Brain microvascular endothelial cell (primary cell): ENCODE results near the gene S1PR2.
A peak's percentile ranks its signal among the peaks of the same experiment; 100 is the strongest.
"Not testable (repeated sequence)": the region's sequence is repeated elsewhere in the genome, so short reads cannot be mapped to it uniquely, and the experiment has no call there.

Experiments used
- DNase-seq: peaks from one replicate; pipeline ENCODE4 v3.0.0-alpha.2; 2020
- H3K27ac ChIP-seq: fragments of 250-450 bp; sonication (Bioruptor Pico); 2 replicates; pipeline ENCODE4 v1.5.1; 2020; ENCODE audit warnings: mild to moderate bottlenecking, moderate library complexity
- H3K27me3 ChIP-seq: fragments of 250-450 bp; sonication (Bioruptor Pico); replicated peaks from 2 replicates; pipeline ENCODE4 v1.5.1; 2020; ENCODE audit warnings: mild to moderate bottlenecking
- H3K36me3 ChIP-seq: fragments of 250-450 bp; sonication (Bioruptor Pico); replicated peaks from 2 replicates; pipeline ENCODE4 v1.5.1; 2020; ENCODE audit warnings: mild to moderate bottlenecking
- H3K4me3 ChIP-seq: 2 replicates; pipeline ENCODE4 v1.5.1; 2011; ENCODE audit warnings: low read depth, mild to moderate bottlenecking, control low read depth, low read length, moderate library complexity
- CTCF ChIP-seq: IDR thresholded peaks from 2 replicates; pipeline ENCODE4 v1.5.1; 2011; ENCODE audit warnings: low read depth, mild to moderate bottlenecking, moderate library complexity, low read length, control low read depth, inconsistent platforms; ENCODE audit errors: missing control alignments
- in situ Hi-C: cut with HindIII; loops from 2 replicates; pipeline ENCODE4 v1.10.0; 2017; ENCODE audit warnings: low sequenced_read_pairs, low pct_ligation_motif_present

The S1PR2 gene

GRCh38 chr19:10207026-10207425 is 24.1 kb downstream of the S1PR2 start:
- Histone ChIP-seq H3K36me3 (no peaks in the 10 kb centered on the region), H3K4me3 (no peak overlapping the region), H3K27me3 (no peaks in the 10 kb centered on the region), H3K27ac (no peak overlapping the region)
- no peak for DNase-seq
- no peak for TF ChIP-seq CTCF
- in situ Hi-C loops = no loop called here

- no peak for TF ChIP-seq CTCF
- Histone ChIP-seq H3K36me3 (no peaks in the 10 kb centered on the region), H3K27me3 (no peaks in the 10 kb centered on the region), H3K4me3 (no peak overlapping the region), H3K27ac (no peak overlapping the region)
- in situ Hi-C loops = no loop called here
- peak; percentile 38 for DNase-seq
These were observed 24.8 kb downstream of the S1PR2 start for GRCh38 chr19:10206226-10206885.

DNA sequence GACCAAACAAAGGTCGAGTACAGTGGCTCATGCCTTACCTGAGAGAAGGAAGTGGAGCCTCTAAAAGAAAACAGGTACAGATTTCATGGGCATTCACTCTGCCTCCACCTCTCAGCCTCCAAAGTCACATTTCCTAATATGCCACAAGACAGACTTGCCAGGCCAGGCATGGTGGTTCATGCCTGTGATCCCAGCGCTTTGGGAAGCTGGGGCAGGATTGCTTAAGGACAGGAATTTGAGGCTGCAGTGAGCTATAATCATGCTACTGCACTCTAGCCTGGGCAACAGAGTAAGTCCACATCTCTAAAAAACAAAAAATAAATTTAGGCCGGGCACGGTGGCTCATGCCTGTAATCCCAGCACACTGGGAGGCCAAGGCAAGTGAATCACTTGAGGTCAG is 25.5 kb downstream of the S1PR2 start:
- in situ Hi-C loops = no loop called here
- no peak overlapping the region for H3K4me3 ChIP-seq
- TF ChIP-seq CTCF = no peak
- no peaks in the 10 kb centered on the region for H3K27me3 ChIP-seq
- no peaks in the 10 kb centered on the region for H3K36me3 ChIP-seq
- H3K27ac ChIP-seq = no peak overlapping the region
- DNase-seq = no peak

DNA sequence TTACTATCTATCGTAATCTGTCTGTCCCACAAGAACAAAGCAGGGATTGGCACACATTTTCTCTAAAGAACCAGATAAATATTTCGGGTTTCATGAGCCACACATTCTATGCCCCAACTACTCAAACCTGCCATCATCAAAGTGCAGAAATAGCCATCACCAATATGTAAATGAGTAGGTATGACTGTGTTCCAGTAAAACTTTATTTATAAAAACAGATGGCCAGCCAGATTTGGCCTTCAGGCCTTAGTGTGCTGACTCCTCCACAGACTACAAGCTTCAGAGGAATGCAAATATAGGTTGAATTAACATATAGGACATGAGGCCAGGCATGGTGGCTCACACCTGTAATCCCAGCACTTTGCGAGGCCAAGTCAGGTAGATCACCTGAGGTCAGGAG is 27.4 kb downstream of the S1PR2 start:
- no peak overlapping the region for H3K27ac ChIP-seq
- in situ Hi-C loops = no loop called here
- DNase-seq = no peak
- TF ChIP-seq CTCF = no peak
- no peaks in the 10 kb centered on the region for H3K27me3 ChIP-seq
- no peak overlapping the region for H3K4me3 ChIP-seq
- H3K36me3 ChIP-seq = no peaks in the 10 kb centered on the region

GRCh38 chr19:10201176-10201575 is 30.0 kb downstream of the S1PR2 start:
- in situ Hi-C loops = no loop called here
- no peak for DNase-seq
- H3K36me3 ChIP-seq = no peaks in the 10 kb centered on the region
- H3K4me3 ChIP-seq = no peak overlapping the region
- TF ChIP-seq CTCF = no peak
- no peaks in the 10 kb centered on the region for H3K27me3 ChIP-seq
- no peak overlapping the region for H3K27ac ChIP-seq

- in situ Hi-C loops, DNase-seq, H3K27me3 ChIP-seq, H3K36me3 ChIP-seq, H3K27ac ChIP-seq, H3K4me3 ChIP-seq: not testable (repeated sequence)
These were observed 31.0 kb downstream of the S1PR2 start for GRCh38 chr19:10200101-10200500.

DNA sequence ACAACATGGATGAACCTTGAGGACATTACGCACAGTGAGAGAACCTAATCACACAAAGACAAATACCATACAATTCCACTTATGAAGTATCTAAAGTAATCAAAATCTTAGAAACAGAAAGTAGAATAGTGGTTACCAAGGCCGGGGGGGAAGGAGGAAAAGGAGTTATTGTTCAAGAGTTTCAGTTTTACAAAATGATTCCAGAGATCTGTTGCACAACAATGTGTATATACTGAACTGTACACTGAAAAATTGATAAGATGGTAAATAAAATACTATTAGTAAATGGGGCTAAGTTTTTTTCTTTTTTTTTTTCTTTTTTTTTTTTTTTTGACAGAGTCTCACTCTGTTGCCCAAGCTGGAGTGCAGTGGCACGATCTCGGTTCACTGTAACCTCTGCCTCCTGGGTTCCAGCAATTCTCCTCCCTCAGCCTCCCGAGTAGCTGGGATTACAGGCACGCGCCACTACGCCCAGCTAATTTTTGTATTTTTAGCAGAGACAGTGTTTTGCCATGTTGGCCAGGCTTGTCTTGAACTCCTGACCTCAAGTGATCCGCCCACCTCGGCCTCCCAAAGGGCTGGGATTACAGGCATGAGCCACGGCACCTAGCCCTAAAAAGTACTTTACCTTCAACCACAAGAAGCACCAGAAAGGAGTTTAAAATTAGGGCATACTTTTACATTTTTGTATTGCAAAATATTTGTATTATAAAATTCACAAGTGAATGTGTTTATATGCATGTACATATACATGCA is 32.1 kb downstream of the S1PR2 start:
- in situ Hi-C loops = not testable (repeated sequence)

More for the DNA sequence above, 32.1 kb downstream of the S1PR2 start:
- not testable (repeated sequence) for H3K27ac ChIP-seq, H3K4me3 ChIP-seq, H3K27me3 ChIP-seq, DNase-seq, H3K36me3 ChIP-seq
